Smooth muscle cell (in vitro differentiated cells): ENCODE measurements around the gene FAM107A. TPM values are rescaled to one million over a fixed set of nuclear protein-coding genes. Genes with fewer than 3 reads are reported as not detected.

Experiments
- DNase-seq: peaks from one replicate; lab custom pipeline; 2025; ENCODE audit not compliant: unreplicated experiment; lab: John Stamatoyannopoulos, UW
- H2AFZ ChIP-seq: fragments of 200-600 bp; sonication (generic); 2 replicates; pipeline ENCODE4 v1.6.0; 2016; ENCODE audit warnings: antibody characterized with exemption, low read depth, mild to moderate bottlenecking
- H3F3A ChIP-seq: fragments of 200-600 bp; sonication (generic); 2 replicates; pipeline ENCODE4 v1.6.0; 2017; ENCODE audit warnings: antibody characterized with exemption, low read depth
- H3K27ac ChIP-seq: fragments of 200-600 bp; sonication (generic); 2 replicates; pipeline ENCODE4 v1.5.1; 2016; ENCODE audit warnings: low read depth, mild to moderate bottlenecking
- H3K27me3 ChIP-seq: fragments of 200-600 bp; sonication (generic); 2 replicates; pipeline ENCODE4 v1.6.1; 2016; ENCODE audit warnings: low read depth, mild to moderate bottlenecking
- H3K36me3 ChIP-seq: fragments of 200-600 bp; sonication (generic); 2 replicates; pipeline ENCODE4 v1.5.1; 2016; ENCODE audit warnings: low read depth
- H3K4me1 ChIP-seq: fragments of 200-600 bp; sonication (generic); 2 replicates; pipeline ENCODE4 v1.5.1; 2016; ENCODE audit warnings: low read depth
- H3K4me2 ChIP-seq: fragments of 200-600 bp; sonication (generic); 2 replicates; pipeline ENCODE4 v1.6.0; 2016; ENCODE audit warnings: mild to moderate bottlenecking
- H3K4me3 ChIP-seq: fragments of 200-600 bp; sonication (generic); 2 replicates; pipeline ENCODE4 v1.5.1; 2016; ENCODE audit warnings: mild to moderate bottlenecking
- H3K79me2 ChIP-seq: fragments of 200-600 bp; sonication (generic); 2 replicates; pipeline ENCODE4 v1.6.0; 2016; ENCODE audit warnings: low read depth, mild to moderate bottlenecking
- H3K9ac ChIP-seq: fragments of 200-600 bp; sonication (generic); 2 replicates; pipeline ENCODE4 v1.6.0; 2016; ENCODE audit warnings: low read depth
- H3K9me3 ChIP-seq: fragments of 200-600 bp; sonication (generic); replicated peaks from 2 replicates; pipeline ENCODE4 v1.5.1; 2016; ENCODE audit warnings: low read depth
- H4K20me1 ChIP-seq: fragments of 200-600 bp; sonication (generic); 2 replicates; pipeline ENCODE4 v1.6.0; 2016; ENCODE audit warnings: low read depth
- WGBS: methylation state at CpG from one replicate; pipeline ENCODE4 v1.1.7; 2016; ENCODE audit warnings: low lambda C conversion rate; 5-methylcytosine and 5-hydroxymethylcytosine counted together
- polyA plus RNA-seq: library from polyadenylated mRNA; unstranded; fragments of >200 nt; fragmentation: Nextera tagmentation; extraction: Ambion mirVana; gene quantifications from 2 replicates; pipeline ENCODE4 v1.2.1, GENCODE V29; 2016
- total RNA-seq: library from RNA; depleted of rRNA; stranded (reverse); fragments of >200 nt; gene quantifications from 2 replicates; pipeline ENCODE4 v1.2.3, GENCODE V29; 2014
- TF ChIP-seq, protein P1 (sequence below): fragments of 200-600 bp; sonication (generic); IDR thresholded peaks from 2 replicates; pipeline ENCODE4 v1.5.1; 2017; ENCODE audit warnings: borderline replicate concordance, mild to moderate bottlenecking, antibody characterized with exemption; ENCODE audit not compliant: insufficient read depth, poor library complexity, severe bottlenecking

Gene FAM107A
- total and polyA plus RNA-seq, 2 experiments from 2014 or later: not detected

DNA sequence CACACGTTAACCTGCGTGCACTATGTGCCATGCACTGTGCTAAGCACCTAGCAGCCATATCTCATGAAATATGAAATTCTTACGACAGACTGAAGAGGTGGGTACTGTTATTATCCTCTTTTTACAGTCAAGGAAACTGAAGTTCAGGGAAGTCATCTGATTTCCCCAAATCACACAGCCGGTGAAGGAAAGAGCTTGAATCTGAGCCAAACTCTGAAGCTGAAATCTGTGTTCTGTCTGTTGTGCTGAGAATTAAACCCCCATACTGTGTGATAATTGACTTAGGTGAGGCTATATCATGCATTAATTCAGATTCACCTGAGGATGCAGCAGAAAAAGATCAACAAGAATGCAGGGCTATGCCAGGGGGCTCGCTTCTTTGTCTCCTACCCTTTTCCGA, 475 bp downstream of the FAM107A start:
- H2AFZ ChIP-seq: no peak overlapping the region
- H3K4me3 ChIP-seq: no peak overlapping the region
- TF ChIP-seq, protein P1, sequence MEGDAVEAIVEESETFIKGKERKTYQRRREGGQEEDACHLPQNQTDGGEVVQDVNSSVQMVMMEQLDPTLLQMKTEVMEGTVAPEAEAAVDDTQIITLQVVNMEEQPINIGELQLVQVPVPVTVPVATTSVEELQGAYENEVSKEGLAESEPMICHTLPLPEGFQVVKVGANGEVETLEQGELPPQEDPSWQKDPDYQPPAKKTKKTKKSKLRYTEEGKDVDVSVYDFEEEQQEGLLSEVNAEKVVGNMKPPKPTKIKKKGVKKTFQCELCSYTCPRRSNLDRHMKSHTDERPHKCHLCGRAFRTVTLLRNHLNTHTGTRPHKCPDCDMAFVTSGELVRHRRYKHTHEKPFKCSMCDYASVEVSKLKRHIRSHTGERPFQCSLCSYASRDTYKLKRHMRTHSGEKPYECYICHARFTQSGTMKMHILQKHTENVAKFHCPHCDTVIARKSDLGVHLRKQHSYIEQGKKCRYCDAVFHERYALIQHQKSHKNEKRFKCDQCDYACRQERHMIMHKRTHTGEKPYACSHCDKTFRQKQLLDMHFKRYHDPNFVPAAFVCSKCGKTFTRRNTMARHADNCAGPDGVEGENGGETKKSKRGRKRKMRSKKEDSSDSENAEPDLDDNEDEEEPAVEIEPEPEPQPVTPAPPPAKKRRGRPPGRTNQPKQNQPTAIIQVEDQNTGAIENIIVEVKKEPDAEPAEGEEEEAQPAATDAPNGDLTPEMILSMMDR: no peak
- H3K9ac ChIP-seq: no peak overlapping the region
- no peaks in the 10 kb centered on the region for H4K20me1 ChIP-seq
- H3K9me3 ChIP-seq: no peaks in the 10 kb centered on the region
- no peaks in the 10 kb centered on the region for H3K36me3 ChIP-seq
- WGBS: 92% methylated on average over 6 of the region's 6 CpGs
- no peak overlapping the region for H3K27ac ChIP-seq
- H3K4me1 ChIP-seq: peaks cover 29% of the 10 kb centered on the region
- H3K79me2 ChIP-seq: no peaks in the 10 kb centered on the region
- peaks cover 5% of the 10 kb centered on the region for H3K27me3 ChIP-seq
- no peak for DNase-seq
- H3F3A ChIP-seq: no peaks in the 10 kb centered on the region
- H3K4me2 ChIP-seq: no peak overlapping the region

DNA sequence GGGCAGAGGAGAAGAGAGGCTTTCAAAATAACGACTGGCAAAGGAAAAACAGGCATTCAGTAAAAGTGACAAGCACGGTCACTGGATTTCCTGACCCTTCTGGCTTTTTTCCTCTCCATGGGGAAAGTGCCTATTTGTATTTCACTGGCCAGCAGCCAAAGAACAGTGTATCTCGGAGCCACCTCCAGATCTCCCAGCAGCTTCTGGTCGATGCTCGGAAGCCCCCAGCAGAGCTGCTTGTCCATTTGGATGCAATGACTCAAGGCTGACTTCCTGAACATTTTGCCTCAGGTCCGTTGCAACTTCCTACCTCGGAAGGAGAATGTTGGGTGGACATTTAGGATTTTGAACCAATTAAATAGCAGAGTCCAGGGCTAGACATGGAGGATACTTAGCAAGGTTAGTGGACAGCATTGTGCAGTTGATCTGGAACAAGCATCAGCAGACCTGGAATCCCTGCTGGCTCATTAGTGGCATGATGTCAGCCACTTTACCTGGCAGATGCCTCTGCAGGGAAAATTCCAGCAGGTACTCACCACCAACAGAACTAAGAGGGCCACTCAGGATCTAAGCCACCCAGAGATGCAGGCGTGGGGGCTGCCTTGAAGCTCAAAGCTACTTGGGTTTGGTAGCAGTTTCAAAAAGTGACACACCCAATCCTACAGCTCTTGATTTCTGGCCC, 1.1 kb downstream of the FAM107A start:
- TF ChIP-seq, protein P1: no peak
- H3K79me2 ChIP-seq: no peaks in the 10 kb centered on the region
- 45% methylated on average over 8 of the region's 8 CpGs for WGBS

DNA sequence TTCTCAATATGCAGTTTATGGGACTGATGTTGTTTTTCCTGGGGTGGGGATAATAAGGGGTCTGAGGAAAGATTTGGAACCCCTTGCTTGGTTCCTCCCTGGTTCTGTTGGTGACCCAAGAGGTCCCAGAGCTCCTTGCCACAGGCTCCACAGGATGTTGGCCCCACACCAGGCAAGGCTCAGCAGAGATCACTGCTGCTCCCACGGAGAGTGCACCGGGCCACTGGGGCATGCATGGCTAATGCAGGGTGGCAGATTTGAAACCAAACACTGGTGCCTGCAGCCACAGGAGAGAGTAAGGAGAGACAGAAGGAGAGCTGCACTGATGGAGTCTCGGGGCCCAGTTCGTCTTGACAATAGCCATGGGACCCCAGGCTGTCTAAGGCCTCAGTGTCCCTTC, 2.5 kb downstream of the FAM107A start:
- H3K79me2 ChIP-seq: no peaks in the 10 kb centered on the region
- no peak for DNase-seq
- H2AFZ ChIP-seq: no peak overlapping the region
- WGBS: 94% methylated on average over 4 of the region's 4 CpGs
- no peaks in the 10 kb centered on the region for H3F3A ChIP-seq
- TF ChIP-seq, protein P1: no peak
- no peak overlapping the region for H3K9ac ChIP-seq
- H4K20me1 ChIP-seq: no peaks in the 10 kb centered on the region
- peaks cover 5% of the 10 kb centered on the region for H3K27me3 ChIP-seq
- no peak overlapping the region for H3K4me3 ChIP-seq
- no peaks in the 10 kb centered on the region for H3K36me3 ChIP-seq
- no peak overlapping the region for H3K4me2 ChIP-seq
- H3K27ac ChIP-seq: no peak overlapping the region
- peaks cover 14% of the 10 kb centered on the region for H3K4me1 ChIP-seq
- H3K9me3 ChIP-seq: no peaks in the 10 kb centered on the region

More for the DNA sequence above, 1.1 kb downstream of the FAM107A start:
- H3K4me2 ChIP-seq: no peak overlapping the region
- DNase-seq: no peak
- H3K4me1 ChIP-seq: peaks cover 28% of the 10 kb centered on the region
- H3K9me3 ChIP-seq: no peaks in the 10 kb centered on the region
- peaks cover 5% of the 10 kb centered on the region for H3K27me3 ChIP-seq
- H3K36me3 ChIP-seq: no peaks in the 10 kb centered on the region
- H2AFZ ChIP-seq: no peak overlapping the region
- no peaks in the 10 kb centered on the region for H3F3A ChIP-seq
- H3K9ac ChIP-seq: no peak overlapping the region
- no peak overlapping the region for H3K4me3 ChIP-seq
- no peak overlapping the region for H3K27ac ChIP-seq
- no peaks in the 10 kb centered on the region for H4K20me1 ChIP-seq

DNA sequence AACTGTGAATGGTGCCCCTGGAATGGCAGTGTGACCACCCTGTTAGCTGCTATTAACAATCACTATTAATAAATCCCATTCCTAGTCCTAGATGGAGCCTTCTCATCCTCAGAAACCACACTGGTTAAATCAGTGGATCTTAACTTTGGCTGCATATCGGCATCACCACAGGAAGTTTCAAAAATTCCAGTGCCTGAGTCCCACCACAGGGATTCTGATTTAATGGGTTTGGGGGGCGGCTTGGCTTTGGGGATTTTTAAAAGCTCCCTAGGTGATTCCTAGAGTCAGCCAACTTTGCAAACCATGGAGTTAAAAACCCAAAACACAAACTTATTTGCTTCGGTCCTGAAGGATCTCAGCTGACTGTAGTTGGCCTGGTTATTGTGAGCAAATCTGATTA, 3.1 kb downstream of the FAM107A start:
- Histone ChIP-seq H3F3A (no peaks in the 10 kb centered on the region), H3K27me3 (peaks cover 5% of the 10 kb centered on the region), H3K27ac (no peak overlapping the region), H3K4me3 (no peak overlapping the region), H3K36me3 (no peaks in the 10 kb centered on the region), H3K9me3 (no peaks in the 10 kb centered on the region), H2AFZ (no peak overlapping the region), H4K20me1 (no peaks in the 10 kb centered on the region), H3K79me2 (no peaks in the 10 kb centered on the region), H3K9ac (no peak overlapping the region), H3K4me1 (peaks cover 14% of the 10 kb centered on the region), H3K4me2 (no peak overlapping the region)
- 74% methylated on average over 3 of the region's 3 CpGs for WGBS
- DNase-seq: no peak
- TF ChIP-seq, protein P1: no peak
